Omental fat pad (tissue), 4 donors: ENCODE data around the gene TM4SF1. TPM values are rescaled to one million over a fixed set of nuclear protein-coding genes. Genes with fewer than 3 reads are reported as not detected.

ENCODE experiments used
- ATAC-seq: fragments of 150-250 bp; one replicate; pipeline ENCODE4 v1.9.1; 2016; ENCODE audit warnings: mild to moderate bottlenecking, moderate library complexity; ENCODE audit not compliant: low FRiP score
- DNase-seq: peaks from one replicate; pipeline ENCODE4 v3.0.0-alpha.2; 2019; ENCODE audit warnings: low spot score
- total RNA-seq, 4 donors: library from RNA; depleted of rRNA; stranded (reverse); fragments of >200 nt; gene quantifications; one replicate each; pipeline ENCODE4 v1.1.0, GENCODE V29; 2016
- TF ChIP-seq, protein P1 (sequence below), 3 donors: fragments of 450-650 bp; IDR thresholded peaks; one replicate each; pipeline ENCODE4 v1.5.1; 2016 to 2017; ENCODE audit warnings: antibody characterized with exemption in 3 of 3, mild to moderate bottlenecking in 3 of 3, moderate library complexity in 2 of 3

Gene TM4SF1
- total RNA-seq, 4 donors from 2014 or later = 273 to 1,679 (median 590) TPM

DNA sequence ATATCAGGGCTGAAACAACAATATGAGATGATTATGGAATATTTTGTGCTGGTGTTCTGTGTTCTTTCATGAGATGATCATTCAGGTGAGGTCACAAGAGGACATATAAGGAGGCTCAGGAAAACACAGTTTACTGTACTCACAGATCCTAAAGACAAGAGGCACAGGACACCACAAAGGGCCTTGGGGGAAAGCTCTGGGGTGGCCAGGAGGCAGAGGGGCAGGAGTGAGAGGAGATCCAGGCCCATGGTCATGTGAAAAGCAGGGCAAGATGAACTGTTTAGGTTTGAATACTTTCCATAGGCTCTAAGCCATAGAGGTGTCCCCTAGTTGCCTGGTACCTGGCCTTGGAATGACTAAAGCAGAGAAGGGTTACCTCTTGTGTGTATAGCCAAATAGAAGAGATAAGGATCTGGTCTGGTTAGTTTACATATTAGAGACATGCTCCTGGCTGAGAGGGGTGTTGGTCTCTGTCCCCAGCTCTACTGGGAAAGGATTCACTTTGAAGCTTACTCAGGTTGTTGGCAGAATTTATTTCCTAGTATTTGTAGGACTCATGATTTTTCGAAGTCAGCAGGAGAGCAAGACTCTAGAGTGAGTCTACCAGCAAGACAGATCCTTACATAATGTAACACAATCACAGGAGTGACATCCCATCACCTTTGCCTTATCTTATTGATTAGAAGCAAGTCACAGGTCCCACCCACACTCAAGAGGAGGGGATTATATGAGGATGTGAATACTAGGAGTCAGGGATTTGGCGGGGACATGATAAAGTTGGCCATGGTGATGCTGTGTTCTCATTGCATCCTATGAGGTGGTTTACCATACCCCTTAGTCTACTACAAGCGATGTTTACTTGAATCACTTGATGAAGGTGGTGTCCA, 11.3 kb upstream of the TM4SF1 start:
- ATAC-seq (no peak), DNase-seq (no peak)
- TF ChIP-seq, protein P1, sequence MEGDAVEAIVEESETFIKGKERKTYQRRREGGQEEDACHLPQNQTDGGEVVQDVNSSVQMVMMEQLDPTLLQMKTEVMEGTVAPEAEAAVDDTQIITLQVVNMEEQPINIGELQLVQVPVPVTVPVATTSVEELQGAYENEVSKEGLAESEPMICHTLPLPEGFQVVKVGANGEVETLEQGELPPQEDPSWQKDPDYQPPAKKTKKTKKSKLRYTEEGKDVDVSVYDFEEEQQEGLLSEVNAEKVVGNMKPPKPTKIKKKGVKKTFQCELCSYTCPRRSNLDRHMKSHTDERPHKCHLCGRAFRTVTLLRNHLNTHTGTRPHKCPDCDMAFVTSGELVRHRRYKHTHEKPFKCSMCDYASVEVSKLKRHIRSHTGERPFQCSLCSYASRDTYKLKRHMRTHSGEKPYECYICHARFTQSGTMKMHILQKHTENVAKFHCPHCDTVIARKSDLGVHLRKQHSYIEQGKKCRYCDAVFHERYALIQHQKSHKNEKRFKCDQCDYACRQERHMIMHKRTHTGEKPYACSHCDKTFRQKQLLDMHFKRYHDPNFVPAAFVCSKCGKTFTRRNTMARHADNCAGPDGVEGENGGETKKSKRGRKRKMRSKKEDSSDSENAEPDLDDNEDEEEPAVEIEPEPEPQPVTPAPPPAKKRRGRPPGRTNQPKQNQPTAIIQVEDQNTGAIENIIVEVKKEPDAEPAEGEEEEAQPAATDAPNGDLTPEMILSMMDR (IDR thresholded peaks at IDR 0.05) = no peak

DNA sequence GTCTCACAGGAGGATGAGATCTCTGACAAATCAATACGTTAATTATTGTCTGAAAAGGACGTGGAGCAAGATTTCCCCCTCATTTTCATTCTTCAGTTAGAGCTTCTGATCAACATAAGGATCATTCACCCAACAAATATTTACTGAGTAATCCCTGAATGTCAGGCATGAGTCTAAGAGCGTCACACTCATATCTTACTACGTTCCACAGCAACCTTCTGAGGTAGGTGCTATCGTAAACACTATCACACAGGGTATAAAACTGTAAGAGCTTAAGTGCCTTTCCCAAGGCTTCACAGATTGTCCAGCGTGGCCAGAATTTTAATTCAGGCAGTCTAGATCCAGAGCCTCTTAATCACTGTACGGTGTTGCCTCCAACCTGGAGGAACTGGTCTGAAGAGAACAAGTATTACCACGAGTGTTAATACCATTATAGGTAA, 10.6 kb upstream of the TM4SF1 start:
- ATAC-seq = no peak
- TF ChIP-seq, protein P1 (IDR thresholded peaks at IDR 0.05) = no peak
- DNase-seq = no peak

DNA sequence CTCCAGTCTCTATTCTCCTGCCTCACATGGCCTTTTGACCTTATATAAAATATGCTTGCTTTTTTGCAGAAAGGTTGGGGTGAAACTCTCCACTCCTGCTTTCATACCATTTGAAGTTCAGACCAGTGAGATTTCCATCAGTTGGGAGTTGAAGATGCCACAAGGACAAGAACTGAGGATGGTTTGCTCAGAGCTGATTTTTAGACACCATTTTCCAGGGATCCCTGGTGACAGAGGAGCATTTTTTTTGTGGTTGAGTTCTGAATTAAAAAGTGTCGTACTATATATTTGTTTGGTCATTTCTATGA, 8.8 kb upstream of the TM4SF1 start:
- ATAC-seq (no peak), DNase-seq (no peak)
- TF ChIP-seq, protein P1 (IDR thresholded peaks at IDR 0.05) = no peak

DNA sequence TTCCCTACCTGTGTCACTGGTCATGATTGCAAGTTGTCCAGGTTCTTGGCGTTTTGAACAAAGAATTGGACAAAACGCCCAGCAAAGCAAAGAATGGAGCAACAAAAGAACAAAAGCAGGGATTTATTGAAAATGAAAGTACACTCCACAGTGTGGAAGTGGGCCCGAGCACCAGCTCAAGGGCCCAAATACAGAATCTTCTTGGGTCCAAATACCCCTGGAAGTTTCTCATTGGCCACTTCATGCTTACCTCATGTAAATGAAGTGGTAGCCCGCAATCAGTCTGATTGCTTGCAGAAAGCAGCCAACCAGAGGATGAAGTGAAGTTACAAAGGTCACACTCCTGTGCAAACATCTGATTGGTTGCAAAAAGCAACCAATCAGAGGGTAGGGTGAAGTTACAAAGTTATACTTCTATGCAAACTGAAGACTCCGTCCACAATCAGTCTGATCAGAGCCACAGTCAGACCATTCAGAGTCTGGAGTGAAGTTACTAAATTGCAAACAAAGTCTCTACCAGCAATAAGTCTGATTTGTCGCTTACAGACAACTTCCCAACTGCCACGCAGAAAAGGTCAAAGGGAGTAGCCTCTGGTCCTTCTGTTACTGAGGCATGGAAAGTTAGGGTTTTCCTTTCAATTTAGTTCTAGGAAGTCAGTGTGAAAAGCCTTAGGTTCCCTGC, 8.3 kb upstream of the TM4SF1 start:
- TF ChIP-seq, protein P1 (IDR thresholded peaks at IDR 0.05) = no peak
- ATAC-seq = no peak
- DNase-seq = no peak

DNA sequence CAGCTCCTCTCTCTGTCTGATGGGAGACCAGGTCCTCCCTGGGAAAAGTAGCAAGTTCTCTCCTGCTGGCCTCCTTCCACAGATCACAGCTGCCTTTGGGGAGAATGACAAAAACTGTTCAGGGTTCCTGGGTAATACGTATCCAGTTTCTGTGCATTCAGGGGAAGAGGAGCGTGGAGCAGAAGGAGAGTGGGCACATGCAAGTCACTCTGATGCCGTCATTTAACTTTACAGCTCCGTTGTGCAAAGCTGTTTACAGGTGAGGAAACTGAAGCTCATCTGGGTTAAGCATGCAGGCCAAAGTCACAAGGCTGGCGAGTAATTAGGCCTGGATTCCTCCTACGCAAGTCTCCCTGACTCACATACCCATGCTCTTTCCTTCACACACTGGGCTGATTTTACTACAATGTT, 7.5 kb upstream of the TM4SF1 start:
- ATAC-seq (no peak), DNase-seq (no peak)
- TF ChIP-seq, protein P1 (IDR thresholded peaks at IDR 0.05) = no peak

DNA sequence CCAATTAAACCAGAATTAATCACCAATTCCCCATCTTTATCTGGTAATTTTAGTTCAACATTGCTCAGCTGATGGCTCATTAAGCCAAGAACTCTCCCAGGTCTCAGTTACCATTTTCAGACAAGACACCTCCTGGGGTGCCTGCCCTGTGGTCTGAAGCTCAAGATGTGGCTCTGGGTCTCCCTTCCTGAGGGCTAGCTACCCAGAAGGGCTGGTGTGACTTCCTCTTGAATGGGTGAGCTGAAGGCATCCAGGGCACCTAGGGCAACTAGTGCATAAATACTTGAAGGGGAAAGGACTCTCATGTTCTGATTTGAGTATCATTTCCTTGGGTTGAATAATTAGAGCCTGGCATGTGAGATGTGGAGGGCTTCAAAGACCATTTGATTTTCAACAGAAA, 6.7 kb upstream of the TM4SF1 start:
- no peak for ATAC-seq
- TF ChIP-seq, protein P1 (IDR thresholded peaks at IDR 0.05) = no peak
- DNase-seq = no peak
